Head of caudate nucleus (tissue), 42 donors: ENCODE data around the gene IMMP2L.

Experiments
- DNase-seq, 42 donors: peaks; one replicate each; pipeline versions ENCODE4 v3.0.0 to v3.0.0-alpha.2; 2020 to 2021; ENCODE audit warnings: mixed read lengths in 7 of 42
- intact Hi-C: fragments of 100-400 bp; cut with DNase I; formaldehyde crosslinking; loops from one replicate; pipeline ENCODE4 v1.15.0; 2022

The IMMP2L gene

GRCh38 chr7:111103678-111104274 is 458.5 kb downstream of the IMMP2L start:
- intact Hi-C loops: no loop called here
- no peak for DNase-seq

GRCh38 chr7:111103136-111103535 is 459.2 kb downstream of the IMMP2L start:
- intact Hi-C loops: no loop called here
- no peak for DNase-seq

- intact Hi-C loops: no loop called here
- DNase-seq: no peak
These were observed 460.2 kb downstream of the IMMP2L start for GRCh38 chr7:111101856-111102646.

- intact Hi-C loops: no loop called here
- DNase-seq: no peak
These were observed 463.4 kb downstream of the IMMP2L start for GRCh38 chr7:111098926-111099250.

- intact Hi-C loops: no loop called here
- DNase-seq: peak in 36 of 42 donors; percentile 17 to 74 (median 50)
These were observed 464.0 kb downstream of the IMMP2L start for GRCh38 chr7:111098011-111098925.

GRCh38 chr7:111096997-111097396 is 465.3 kb downstream of the IMMP2L start:
- DNase-seq: no peak
- intact Hi-C loops: no loop called here

GRCh38 chr7:111094419-111094818 is 467.9 kb downstream of the IMMP2L start:
- DNase-seq: no peak
- intact Hi-C loops: no loop called here

GRCh38 chr7:111093496-111093895 is 468.8 kb downstream of the IMMP2L start:
- intact Hi-C loops: no loop called here
- DNase-seq: no peak

- intact Hi-C loops: no loop called here
- no peak for DNase-seq
These were observed 469.7 kb downstream of the IMMP2L start for GRCh38 chr7:111092406-111093236.

GRCh38 chr7:111091593-111092358 is 470.5 kb downstream of the IMMP2L start:
- peak in 6 of 42 donors; percentile 5 to 46 (median 23) for DNase-seq
- intact Hi-C loops: no loop called here

- intact Hi-C loops: no loop called here
- peak; percentile 44 to 95 (median 80) for DNase-seq
These were observed 471.4 kb downstream of the IMMP2L start, which contains the start of gene LRRN3 for GRCh38 chr7:111090846-111091245. TSS of gene LRRN3 (plus strand) at chr7:111091127. CDS start at chr7:111122773, 31,646 bp downstream.

GRCh38 chr7:111089822-111090426 is 472.4 kb downstream of the IMMP2L start:
- peak in 1 of 42 donors; percentile 18 for DNase-seq
- intact Hi-C loops: loop anchor here (5.0 kb wide), 1 partner anchor 397 kb away; no protein-coding TSS in a partner anchor

GRCh38 chr7:111088328-111088727 is 474.0 kb downstream of the IMMP2L start:
- intact Hi-C loops: loop anchor here (5.0 kb wide), 1 partner anchor 399 kb away; no protein-coding TSS in a partner anchor
- DNase-seq: no peak

GRCh38 chr7:111086532-111086931 is 475.8 kb downstream of the IMMP2L start:
- intact Hi-C loops: loop anchor here (5.0 kb wide), 1 partner anchor 401 kb away; no protein-coding TSS in a partner anchor
- no peak for DNase-seq

- intact Hi-C loops: loop anchor here (5.0 kb wide), 1 partner anchor 402 kb away; no protein-coding TSS in a partner anchor
- DNase-seq: no peak
These were observed 476.9 kb downstream of the IMMP2L start for GRCh38 chr7:111085356-111085755.

GRCh38 chr7:111083413-111083812 is 478.9 kb downstream of the IMMP2L start:
- no peak for DNase-seq
- intact Hi-C loops: no loop called here

GRCh38 chr7:111082351-111082750 is 479.9 kb downstream of the IMMP2L start:
- DNase-seq: peak in 1 of 42 donors; percentile 18
- intact Hi-C loops: no loop called here
